T1000 (cell line): ENCODE measurements around the gene ADD3.

ENCODE experiments used
- DNase-seq: peaks from one replicate; lab custom pipeline; 2025; ENCODE audit warnings: mixed read lengths; lab: John Stamatoyannopoulos, UW

Gene ADD3

GRCh38 chr10:110153396-110153795, 145.6 kb downstream of the ADD3 start:
- no peak for DNase-seq

GRCh38 chr10:110156046-110156445, 148.3 kb downstream of the ADD3 start:
- no peak for DNase-seq

GRCh38 chr10:110158051-110159005, 150.5 kb downstream of the ADD3 start:
- DNase-seq, result no peak

GRCh38 chr10:110160081-110160480, 152.3 kb downstream of the ADD3 start:
- DNase-seq, result no peak

- DNase-seq, result no peak
These were observed 152.7 kb downstream of the ADD3 start for GRCh38 chr10:110160522-110160921.

GRCh38 chr10:110162741-110163145, 155.0 kb downstream of the ADD3 start:
- no peak for DNase-seq

GRCh38 chr10:110163192-110163773, 155.5 kb downstream of the ADD3 start:
- DNase-seq, result no peak

- DNase-seq, result no peak
These were observed 156.1 kb downstream of the ADD3 start for GRCh38 chr10:110163841-110164240.

- no peak for DNase-seq
These were observed 157.5 kb downstream of the ADD3 start for GRCh38 chr10:110165239-110165638.

GRCh38 chr10:110167149-110167548, 159.4 kb downstream of the ADD3 start:
- no peak for DNase-seq

GRCh38 chr10:110168601-110169481, 161.1 kb downstream of the ADD3 start:
- no peak for DNase-seq

- DNase-seq, result no peak
These were observed 161.8 kb downstream of the ADD3 start for GRCh38 chr10:110169586-110169985.

GRCh38 chr10:110170142-110170971, 162.6 kb downstream of the ADD3 start:
- DNase-seq, result no peak

GRCh38 chr10:110171032-110171431, 163.2 kb downstream of the ADD3 start:
- DNase-seq, result no peak

GRCh38 chr10:110172155-110172554, 164.4 kb downstream of the ADD3 start:
- no peak for DNase-seq

- no peak for DNase-seq
These were observed 166.4 kb downstream of the ADD3 start for GRCh38 chr10:110174201-110174600.

GRCh38 chr10:110174816-110175215, 167.0 kb downstream of the ADD3 start:
- DNase-seq, result no peak

GRCh38 chr10:110175406-110175805, 167.6 kb downstream of the ADD3 start:
- DNase-seq, result no peak

- no peak for DNase-seq
These were observed 168.6 kb downstream of the ADD3 start for GRCh38 chr10:110176141-110177030.

GRCh38 chr10:110179220-110179619, 171.4 kb downstream of the ADD3 start:
- DNase-seq, result no peak
